Hematopoietic multipotent progenitor cell treated with erythropoietin and hydrocortisone succinate and interleukin-3 and kit ligand, for 4 days (in vitro differentiated cells): ENCODE results near the gene EML1.

Source experiments
- DNase-seq: peaks from one replicate; pipeline ENCODE4 v3.0.0-alpha.2; 2015

Gene EML1

DNA sequence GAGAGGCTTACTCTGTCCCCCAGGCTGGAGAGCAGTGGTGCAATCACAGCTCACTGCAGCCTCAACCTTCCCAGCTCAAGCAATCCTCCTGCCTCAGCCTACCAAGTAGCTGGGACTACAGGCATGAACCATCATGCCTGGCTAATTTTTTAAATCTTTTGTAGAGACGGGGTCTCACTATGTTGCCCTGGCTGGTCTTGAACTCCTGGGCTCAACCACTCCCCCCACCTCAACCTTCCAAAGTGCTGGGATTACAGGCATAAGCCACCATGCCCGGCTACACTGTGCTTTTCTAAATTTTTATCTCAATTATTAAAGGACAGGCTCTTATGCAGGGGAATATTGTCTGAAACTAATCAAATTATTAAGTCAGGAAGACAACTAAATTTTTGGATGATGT is 44.6 kb downstream of the EML1 start:
- no peak for DNase-seq

DNA sequence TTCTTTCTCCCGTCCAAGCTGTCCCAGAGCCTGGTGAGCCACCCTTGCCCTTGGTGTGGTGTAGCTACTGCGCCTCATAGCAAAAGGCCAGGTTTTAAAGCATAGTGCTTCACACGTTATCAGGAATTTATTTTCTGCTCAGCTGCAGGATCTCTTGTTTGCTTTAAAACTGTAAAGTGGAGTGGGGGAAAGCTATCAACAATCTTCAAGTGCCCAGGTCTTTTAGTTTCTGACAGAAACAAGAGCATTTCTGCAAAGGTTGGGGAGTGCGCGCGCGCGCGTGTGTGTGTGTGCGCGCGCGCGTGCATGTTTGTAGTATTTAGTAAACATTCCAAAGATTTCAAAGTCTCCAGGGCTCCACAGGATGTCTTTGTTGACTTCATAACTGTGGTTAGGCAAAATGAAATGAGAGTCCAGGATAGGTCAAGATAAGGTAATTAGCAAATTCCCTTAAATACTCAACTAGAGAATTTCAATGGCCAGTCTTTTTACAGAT is 45.5 kb downstream of the EML1 start:
- DNase-seq: no peak

DNA sequence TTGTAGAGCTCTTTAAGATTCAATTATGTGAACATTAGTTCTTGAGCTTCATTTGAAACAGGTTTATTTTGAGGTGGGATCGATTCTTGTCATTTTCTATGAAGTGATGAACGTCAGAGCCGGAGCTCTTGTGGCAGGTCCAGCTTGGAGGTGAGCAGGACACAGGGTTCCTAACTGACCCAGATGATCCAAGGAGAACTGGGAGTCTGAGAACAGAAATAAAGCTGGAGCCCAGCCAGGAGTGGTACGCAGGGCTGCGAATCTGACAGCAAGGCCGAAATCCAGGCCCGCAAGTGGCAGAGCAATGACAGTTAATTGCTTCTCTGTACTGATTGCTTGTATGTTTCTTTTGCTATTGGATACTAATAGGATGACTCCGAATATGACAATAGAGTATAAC is 46.5 kb downstream of the EML1 start:
- no peak for DNase-seq

DNA sequence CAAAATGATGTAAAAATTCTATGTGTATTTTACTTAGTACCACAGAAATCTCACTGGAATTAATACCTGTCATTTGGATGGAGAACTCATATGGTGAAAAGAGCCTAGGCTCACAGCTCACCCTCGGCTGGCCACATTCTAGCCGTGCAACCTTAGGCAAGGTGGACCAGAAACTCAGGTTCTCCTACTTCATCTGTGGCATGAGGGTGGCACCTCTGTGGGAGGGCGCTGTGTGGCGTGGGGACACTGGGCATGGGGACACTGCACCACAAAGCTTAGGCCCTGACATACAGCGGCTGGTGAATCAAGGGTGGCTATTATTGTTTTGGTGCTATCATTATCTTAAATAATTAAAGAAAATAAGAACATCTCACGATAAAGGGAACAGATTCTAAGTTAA is 47.1 kb downstream of the EML1 start:
- no peak for DNase-seq

DNA sequence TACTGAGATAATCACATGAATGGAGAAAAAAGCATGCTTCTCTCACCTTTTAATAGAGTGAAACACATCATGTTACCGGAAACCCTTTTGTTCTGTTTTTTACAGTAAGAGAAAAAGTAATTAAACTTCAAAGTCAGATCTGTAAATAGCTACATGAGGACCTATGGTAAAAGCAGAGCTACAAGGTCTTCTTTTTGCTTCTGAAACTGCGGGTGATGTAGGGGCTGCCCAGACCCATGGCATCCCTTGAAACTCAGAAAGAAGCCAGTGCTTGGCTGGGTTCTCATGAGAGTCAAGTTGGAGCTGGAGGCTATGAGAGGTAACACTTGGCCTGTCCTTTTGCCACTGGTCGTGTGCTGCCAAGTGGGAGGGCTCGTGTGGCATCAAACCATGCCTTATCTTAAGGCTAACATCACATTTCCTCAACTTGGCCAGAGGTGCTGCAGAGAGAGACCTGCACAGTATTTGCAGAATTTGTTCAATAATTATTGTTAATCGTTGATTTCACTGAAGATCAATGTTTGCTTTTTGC is 47.6 kb downstream of the EML1 start:
- DNase-seq: no peak

DNA sequence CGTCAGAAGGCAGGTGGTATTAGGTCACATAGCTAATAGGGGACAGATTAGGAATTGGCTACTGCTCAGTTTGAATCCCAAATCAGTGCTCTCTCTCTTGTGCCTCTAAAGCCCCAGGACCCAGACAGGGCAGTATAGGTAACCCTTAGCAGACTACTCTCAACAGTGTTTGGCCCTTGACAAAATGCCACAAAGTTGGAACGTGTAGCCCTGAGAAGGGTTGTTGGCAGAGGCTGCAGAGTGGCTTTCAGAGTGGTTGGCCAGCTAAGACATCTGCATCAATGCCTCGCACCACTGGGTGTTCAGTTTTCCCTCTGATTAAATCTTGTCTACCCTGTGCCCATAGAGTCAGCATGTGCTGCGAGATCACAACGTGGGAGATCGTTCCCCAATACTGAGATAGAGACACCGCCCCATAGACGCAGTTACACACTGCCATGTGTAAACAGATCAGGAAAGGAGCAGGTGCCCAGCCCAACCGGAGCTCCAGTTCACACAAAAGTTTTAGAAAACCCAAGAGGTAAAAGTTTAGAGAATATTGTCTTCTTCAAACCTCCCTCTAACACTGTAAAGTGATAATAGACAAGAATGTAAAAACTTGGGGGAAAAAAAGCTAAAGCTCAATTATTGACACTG is 48.3 kb downstream of the EML1 start:
- no peak for DNase-seq

DNA sequence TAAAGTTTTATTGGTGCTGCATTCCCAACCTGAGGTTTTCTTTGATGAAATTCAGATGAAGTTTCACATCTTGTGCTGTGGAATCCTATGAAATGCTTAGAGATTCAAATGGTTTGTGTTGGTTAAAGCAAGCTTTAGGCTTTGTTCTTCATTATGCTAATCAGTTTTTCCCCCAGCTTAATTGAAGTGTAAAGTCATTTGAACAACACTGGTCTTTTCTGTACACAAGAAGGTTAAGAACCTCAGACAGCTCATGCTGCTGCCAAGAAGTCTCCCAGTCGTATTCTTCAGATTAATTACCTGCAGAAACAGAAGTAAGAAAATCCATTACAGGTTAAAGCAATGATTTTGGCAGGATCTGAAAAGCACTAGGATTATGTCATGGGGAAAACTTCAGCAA is 48.9 kb downstream of the EML1 start:
- DNase-seq: no peak

DNA sequence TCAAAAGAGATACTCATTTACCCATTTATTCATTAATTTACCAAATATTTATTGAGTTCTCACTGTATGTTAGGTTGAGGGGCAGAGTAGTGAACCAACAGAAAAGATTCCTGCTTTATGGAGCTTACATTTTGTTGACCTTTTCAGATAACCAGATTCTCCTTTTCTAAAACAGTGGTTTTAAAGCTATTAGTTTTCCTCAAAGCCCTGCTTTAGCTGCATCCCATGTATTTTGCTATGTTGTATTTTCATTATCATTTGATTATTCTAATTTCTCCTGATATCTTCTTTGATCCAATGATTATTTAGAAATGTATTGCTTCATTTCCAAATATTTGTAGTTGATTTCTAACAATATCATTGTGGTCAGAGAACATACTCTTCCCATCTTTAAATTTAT is 53.6 kb downstream of the EML1 start:
- no peak for DNase-seq

DNA sequence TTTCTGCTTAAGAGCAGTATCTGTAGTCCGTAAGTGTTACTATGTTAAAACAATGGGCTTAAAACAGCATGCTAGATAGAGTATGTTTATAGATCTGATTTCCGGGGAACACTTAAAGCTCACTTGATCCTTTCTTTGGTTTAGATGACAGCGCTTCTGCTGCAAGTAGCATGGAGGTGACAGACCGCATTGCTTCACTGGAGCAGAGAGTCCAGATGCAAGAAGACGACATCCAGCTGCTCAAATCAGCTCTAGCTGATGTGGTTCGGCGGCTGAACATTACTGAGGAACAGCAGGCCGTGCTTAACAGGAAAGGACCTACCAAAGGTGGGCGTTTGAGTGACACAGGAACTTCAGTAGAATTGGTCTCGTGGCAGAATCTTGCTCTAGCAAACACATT is 57.5 kb downstream of the EML1 start:
- DNase-seq: no peak

DNA sequence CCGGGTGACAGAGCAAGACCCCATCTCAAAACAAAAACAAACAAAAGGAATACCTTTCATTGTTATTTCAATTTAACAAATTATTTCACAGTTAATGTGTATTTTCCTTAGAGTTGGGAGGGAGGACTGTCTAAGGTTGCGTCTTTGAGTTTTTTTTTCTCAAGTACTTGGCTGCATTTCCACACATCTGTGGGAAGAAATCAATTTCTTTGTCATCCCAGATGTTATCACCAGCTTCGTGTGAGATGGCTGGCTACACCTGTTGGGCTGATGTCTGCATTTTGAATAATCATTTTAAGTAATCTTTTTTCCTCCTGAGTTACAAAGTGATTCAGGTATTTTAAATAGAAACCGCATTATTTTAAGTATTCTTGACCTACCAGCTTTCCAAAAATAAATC is 59.4 kb downstream of the EML1 start:
- no peak for DNase-seq

DNA sequence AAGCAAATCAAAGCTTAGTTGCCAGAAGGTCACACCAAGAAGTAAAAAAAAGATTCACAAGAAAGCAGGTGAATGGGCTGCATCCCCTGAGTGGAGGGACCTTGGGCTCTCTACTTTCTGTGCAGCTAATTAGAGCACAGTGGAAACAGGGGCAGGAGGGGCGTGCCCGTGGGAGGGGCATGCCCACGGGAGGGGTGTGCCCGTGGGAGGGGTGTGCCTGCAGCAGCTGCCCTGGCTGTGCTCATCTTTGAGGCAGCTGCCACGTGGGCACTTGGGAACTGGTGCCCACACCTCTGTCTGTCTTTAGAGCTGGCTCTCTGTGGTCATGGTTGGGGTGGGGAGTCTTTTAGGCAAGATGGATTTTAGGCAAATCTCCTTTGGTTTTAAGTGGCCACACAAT is 60.0 kb downstream of the EML1 start:
- DNase-seq: peak; percentile 3

DNA sequence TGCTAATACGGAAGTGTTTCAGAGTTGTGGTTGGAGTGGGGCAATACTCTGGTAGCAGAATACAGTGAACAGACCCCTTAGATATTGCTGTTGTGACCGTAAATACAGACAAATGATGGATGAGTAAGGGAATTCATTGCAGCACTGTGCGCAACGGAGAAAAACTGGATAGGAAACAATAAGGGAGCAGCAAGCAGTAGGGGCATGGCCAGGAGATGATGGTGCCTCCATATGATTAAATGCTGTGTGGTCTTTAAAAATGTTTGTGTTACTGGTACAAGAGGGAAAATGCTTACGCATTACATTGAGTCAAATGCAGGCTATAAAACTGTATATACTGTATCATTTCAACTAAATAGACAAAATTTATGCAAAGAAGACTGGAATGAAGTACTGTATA is 61.6 kb downstream of the EML1 start:
- no peak for DNase-seq

DNA sequence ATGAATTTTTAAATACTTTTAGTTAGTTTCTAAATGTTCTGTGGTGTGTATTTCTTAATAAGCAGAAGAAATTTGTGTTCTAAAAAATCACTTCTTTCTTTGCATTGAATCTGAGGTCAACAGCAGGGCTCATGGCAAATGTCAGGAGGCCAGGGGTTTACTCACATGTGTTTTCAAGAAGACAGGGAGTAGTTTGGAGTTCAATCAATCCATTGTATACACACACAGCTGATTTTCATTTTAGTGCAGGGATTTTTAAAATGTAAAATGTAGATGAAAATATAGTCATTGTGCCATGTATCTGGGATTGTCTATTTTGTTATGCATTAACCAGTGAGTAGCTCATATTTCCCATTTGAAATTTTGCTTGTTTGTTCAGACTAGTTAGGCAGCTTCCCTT is 62.1 kb downstream of the EML1 start:
- no peak for DNase-seq

DNA sequence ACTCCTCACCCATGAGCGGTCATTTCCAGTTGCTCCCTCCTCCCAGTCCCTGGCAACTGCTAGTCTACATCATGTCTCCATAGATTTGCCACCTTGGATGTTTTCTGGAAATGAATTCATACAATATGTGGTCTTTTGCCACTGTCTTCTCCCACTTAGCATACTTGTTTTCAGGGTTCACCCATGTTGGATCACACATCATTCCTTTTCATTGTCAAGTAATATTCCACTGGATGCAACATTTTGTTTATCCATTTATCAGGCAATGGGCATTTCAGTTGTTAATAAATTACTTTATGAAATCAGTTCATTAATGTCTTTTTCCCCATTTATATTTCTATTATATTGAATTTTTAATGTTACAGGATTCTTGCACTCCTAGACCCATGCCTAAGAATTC is 64.3 kb downstream of the EML1 start:
- no peak for DNase-seq

DNA sequence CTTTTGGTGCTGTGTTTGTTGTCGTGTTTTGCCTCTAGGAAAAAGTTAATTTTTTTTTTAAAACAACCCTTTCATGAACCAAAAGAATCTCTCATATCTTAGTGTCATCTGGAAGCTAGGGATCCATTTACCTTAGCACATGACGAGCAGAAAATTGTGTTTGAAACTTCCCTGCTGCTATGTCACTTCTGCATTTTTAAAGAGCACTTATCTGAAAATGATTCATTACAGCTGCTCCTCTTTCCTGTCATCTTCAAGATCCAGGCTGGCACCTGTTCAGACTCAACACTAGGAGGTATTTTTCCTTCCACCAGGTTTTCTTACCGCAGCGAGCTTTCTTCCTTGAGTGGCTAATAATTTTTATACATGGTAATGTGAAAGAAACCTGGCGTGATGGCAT is 67.0 kb downstream of the EML1 start:
- DNase-seq: no peak

DNA sequence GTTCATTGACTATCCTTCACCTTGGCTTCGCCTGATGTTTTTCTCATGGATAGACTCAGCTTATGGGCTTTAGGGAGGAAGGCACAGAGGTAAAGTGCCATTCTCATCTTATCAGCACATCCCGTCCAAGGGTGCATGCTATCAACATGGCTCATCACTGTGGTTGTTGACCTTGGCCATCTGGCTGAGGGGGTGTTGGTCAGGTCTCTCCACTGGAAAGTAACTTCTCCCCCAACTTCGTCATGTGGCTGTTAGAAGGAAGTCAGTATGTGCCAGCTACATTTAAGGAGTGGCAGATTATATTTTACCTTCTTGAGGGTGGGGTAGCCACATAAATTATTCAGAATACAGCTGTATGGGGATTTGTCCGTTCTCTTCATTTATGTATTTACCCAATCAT is 68.9 kb downstream of the EML1 start:
- DNase-seq: no peak

DNA sequence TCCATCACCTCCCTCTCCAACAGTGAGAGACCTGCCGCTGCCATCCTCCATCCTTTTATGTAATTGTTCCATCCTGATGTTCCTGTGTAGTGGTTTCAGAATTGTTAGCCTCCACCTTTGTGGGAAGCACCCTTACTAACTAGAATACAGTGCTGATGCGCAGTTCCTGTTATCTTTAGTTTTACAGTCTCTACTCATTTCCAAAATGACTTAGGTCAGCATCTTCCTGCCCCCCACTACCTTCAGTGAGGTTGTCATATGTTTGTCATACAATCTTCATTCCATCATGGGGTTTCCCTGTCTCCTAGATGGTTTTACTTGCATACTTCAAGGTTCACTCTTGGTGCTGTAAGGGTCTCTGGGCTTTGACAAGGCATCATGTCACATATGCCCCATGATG is 69.8 kb downstream of the EML1 start:
- DNase-seq: no peak

DNA sequence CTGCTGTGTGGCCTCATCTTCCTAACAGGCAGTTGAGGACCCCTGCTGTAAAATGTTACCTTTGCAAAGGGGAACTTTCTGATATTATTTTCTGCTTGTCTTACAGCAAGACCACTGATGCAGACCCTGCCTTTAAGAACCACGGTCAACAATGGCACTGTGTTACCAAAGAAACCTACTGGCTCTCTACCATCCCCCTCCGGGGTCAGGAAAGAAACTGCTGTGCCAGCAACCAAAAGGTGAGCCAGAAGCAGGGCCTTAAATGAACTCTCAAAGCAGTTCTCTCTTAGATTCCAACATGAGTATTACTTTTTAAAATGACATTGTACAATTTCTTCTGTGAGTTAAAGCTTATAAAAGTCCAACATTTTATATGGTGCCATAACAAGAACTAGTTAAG is 72.2 kb downstream of the EML1 start:
- DNase-seq: no peak

DNA sequence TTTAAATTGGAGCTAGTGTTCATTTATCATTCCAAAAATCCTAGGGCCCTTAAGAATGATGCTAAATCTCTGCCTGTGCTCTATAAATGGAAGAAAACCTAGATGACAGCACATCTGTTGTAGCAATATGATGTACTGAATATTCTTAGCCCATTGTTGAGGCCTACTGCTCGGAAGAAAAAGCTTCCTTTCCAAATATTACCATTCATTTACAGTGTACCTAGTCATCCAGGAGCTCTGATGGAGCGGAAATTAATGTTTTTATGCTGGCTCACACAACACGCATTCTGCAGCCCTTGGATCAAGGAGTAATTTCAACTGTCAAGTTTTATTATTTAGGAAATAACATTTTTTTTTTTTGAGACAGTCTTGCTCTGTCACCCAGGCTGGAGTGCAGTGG is 77.4 kb downstream of the EML1 start:
- no peak for DNase-seq

DNA sequence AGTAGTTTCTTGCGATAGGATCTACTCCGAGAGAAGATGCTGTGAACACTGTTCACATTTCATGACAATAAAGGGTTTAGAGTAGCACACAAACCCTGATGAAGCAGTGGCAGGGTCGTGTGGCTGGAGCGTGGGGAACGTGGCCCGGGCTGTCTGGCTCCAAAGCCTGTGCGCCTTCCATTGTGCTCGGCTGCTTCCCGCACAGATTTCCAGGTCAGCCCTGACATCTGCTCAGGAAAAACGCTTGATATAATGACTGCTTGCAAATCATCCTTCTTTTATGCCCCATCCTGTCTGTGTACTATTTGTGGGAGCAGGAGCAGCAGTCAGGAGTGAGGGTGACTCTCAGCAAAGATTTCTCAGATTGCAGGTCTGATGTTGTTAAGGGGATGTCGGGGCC is 78.6 kb downstream of the EML1 start:
- no peak for DNase-seq

DNA sequence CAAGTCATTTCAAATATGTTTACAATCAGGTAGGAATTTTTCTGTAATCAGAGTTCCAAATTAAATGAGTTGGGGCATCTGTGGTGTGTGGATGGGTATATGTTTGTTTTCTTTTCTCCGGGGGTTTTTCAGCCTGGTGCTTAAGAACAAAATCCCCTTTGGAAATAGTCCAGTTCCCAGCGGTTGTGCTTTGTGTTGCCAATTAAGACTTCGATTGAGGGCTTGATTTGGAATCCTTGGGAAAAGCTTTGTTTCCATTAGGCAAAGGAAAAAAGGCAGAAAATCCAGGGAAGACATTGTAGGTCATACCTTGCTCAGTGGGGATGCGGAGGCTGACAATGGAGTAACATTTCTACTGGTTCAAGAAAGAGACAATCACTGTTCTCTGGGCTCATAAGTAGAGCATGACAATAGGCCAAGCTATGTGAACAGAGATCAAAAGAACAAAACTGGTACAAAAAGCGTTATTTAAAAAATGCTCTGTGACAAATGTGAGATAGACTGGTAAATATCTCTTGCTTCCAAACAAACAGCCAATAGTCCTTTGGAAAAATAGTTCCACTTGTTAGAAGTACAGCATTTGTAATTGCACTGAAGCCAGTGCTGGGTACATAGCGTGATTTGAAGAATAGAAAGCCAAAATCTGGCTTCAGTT is 79.7 kb downstream of the EML1 start:
- DNase-seq: no peak

DNA sequence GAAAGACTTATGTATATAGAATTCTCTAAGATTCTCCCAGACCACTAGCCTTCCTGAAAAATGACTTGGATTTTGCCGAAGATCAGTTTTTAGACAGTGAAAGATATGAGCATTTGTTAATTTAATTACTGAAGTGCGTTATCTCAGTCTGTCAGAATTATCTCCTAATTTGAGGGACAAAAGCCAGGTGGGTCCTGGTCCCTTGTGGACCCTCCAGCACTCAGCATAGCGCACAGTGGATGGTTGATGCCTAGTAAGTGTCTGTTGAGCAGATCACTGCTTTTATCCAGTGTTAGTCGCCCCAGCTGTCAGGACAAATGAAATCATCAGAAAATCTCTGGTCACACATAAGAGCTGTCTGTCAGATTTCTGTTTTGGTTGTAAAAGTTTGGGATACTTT is 80.4 kb downstream of the EML1 start:
- no peak for DNase-seq

DNA sequence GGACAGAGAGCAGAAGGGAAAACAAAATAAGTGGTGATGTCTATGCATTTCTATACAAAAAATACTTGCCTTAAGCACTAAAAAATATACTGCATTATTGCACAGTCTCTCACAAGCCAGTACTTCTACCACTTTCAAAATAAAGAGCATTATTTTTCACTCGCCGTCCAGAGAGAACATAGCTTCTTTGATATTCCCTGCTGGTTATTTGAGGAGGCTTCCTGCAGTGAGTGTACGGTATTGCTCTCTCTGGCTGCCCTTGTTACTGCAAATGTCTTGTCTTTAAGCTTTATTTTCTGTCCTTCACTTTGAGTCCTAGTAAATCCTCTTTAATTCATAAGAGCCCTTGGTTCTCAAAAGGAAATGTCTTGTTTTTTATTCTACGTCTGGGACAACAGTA is 81.1 kb downstream of the EML1 start:
- DNase-seq: no peak

DNA sequence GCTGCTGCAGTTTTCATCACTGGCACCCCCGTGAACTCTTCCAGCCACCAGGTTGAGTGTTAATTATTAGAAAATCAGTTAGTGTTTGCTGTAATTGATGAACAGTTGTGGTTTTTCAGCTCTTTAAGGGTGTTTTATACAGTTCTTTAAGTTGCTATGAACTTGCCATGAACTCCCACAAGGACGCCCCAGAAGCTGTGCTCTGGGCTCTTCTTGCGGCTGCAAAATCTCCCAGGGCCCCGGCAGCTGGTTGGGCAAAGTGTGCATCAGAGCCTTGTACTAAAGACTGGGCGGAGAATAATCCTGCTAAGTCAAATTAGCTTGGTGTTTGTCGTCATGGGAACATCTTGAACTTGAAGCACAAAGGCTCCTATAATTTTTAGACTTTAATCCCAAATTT is 82.2 kb downstream of the EML1 start:
- no peak for DNase-seq

DNA sequence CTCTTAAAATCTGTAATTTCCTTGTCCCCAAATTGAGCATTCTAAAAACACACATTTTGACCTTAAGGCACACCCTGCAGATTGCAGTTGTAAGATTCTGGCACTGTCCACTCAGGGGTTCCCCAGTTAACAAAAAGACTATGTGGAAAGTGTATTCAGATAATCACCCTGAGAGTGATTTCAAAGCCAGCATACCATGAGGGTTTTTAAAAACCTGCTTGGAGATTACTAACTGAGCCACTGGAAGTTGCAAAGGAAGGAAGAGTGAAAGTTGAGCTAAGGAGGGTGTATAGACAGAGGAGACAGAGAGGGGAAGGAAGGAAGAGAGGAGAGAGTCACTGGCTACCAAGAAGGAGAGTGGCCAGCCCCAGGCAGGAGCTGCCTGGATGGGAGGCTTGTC is 82.6 kb downstream of the EML1 start:
- DNase-seq: no peak
